GM12874 (cell line): ENCODE measurements around the gene GOLGA3.

Source experiments
- TF ChIP-seq, protein P1 (sequence below): IDR thresholded peaks from 2 replicates; pipeline ENCODE4 v1.5.1; 2011; ENCODE audit warnings: low read depth, mild to moderate bottlenecking, control low read depth, low read length, moderate library complexity; ENCODE audit not compliant: insufficient read depth

GOLGA3 gene

DNA sequence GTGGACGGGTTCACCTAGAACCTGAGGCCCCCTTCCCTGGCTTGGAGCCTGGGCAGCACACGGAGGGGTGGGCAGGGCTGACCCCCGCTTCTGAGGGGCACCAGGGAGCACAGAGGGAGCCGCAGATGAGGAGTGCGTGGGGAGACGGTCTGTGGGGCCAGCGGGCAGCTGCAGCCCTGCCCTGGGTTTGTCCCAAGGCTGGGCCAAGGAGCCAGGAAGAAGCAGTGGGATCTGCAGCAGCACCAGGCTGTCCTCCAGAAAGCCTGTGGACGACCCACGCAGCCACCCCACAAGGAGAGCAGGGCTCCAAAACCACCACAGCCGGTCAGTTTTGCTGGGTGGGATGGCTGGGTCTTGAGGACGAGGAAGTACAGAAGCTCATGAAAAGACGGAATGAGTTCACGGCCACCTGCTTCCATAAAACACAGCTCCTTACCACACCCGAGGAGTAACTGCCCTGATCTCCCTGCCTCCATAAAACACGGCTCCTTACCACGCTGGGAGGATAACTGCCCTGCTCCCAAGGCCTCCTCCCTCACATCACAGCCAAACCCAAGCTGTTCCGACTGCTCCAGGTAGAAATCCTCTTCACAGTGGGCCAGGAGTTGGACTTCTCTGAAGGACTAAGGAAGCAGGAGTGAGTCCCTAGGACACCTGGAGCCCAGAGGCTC, 9.9 kb upstream of the GOLGA3 start:
- TF ChIP-seq, protein P1, sequence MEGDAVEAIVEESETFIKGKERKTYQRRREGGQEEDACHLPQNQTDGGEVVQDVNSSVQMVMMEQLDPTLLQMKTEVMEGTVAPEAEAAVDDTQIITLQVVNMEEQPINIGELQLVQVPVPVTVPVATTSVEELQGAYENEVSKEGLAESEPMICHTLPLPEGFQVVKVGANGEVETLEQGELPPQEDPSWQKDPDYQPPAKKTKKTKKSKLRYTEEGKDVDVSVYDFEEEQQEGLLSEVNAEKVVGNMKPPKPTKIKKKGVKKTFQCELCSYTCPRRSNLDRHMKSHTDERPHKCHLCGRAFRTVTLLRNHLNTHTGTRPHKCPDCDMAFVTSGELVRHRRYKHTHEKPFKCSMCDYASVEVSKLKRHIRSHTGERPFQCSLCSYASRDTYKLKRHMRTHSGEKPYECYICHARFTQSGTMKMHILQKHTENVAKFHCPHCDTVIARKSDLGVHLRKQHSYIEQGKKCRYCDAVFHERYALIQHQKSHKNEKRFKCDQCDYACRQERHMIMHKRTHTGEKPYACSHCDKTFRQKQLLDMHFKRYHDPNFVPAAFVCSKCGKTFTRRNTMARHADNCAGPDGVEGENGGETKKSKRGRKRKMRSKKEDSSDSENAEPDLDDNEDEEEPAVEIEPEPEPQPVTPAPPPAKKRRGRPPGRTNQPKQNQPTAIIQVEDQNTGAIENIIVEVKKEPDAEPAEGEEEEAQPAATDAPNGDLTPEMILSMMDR: no peak

GRCh38 chr12:132837693-132838409, 9.2 kb upstream of the GOLGA3 start:
- TF ChIP-seq, protein P1: no peak

DNA sequence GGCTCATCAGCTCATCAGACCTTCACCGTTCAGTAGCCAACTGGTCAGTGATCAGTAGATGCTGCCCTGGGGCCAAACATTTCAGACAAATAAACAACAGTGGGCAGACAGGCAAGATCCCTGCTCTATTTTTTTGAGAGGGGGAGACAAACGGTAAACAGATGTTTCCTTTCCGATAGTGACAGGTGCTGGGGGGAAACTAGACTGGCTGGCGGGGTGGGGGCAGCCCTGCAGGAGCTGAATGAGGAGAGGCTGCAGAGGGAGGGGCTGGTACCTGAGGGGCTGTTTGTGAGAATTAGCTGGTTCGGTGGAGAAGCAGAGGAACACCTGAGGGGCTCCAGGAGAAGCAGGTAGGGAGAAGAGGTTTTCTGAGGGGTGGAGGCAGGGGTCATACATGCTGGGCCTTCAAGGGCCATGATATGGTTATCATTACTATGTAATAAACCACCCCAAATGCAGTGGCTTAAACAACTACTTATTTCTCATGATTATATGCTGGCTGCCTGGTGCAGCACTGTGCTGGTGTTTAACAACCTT, 8.2 kb upstream of the GOLGA3 start:
- TF ChIP-seq, protein P1: no peak

DNA sequence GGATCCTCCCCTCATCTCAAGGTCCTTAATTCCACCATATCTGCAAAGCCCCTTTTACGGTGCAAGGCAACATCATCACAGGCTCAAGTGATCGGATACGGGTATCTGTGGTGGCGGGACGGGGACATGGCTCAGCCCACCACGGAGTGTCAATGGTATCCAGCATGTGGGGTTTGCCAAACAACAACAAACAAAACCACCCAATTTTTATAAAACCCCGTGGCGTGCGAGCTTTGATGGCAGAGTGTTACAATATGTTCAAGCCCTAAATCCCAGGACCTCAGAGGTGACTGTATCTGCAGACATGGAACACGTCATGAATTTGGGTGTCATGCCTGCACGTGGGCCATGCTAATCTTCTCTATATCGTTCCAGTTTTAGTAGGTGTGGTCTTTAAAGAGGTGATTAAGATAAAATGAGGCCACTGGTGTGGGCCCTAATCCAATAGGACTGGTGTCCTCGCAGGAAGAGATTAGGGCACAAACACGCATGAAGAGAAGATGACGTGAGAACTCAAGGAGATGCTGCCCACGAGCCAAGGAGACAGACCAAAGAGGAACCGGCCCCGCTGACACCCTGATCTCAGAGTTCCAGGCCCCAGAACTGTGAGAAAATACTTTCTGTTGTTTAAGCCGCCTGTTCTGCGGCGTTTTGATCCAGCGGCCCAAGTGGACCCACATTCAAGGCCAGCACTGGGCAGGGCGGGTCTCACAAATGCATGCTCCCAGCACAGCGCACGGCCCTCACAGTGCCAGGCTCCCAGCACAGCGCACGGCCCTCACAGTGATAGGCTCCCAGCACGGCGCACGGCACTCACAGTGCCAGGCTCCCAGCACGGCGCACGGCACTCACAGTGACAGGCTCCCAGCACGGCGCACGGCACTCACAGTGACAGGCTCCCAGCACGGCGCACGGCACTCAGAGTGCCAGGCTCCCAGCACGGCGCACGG, 6.7 kb upstream of the GOLGA3 start:
- TF ChIP-seq, protein P1: no peak

GRCh38 chr12:132834181-132834711, 5.6 kb upstream of the GOLGA3 start:
- TF ChIP-seq, protein P1: no peak

DNA sequence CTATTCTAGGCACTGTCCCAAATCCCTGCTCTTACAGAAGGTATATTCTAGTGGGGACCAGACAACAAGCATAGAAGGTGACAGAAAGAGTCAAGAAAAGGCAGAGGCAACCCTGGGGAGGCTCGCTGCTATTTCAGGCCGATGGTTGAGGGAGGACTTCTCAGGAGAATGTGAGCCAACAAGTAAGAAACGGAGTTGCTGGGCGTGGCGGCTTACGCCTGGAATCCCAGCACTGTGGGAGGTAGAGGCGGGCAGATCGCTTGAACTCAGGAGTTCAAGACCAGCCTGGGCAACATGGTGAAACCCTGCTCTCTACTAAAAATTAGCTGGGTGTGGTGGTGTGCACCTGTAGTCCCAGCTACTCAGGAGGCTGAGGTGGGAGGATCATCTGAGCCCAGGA, 4.7 kb upstream of the GOLGA3 start:
- TF ChIP-seq, protein P1: no peak

DNA sequence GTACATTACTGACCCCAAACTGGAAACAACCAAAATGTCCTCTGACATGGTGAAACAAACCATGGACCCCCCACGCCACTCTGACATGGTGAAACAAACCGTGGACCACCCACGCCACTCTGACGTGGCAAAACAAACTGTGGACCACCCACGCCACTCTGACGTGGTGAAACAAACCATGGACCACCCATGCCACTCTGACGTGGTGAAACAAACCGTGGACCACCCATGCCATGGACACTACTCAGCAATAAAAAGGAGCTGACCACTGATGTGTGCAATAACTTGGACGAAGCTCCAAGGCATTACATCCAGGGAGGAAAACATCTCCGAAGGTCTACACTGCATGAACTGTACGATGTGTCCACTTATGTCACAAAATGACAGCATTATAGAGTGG, 3.1 kb upstream of the GOLGA3 start:
- TF ChIP-seq, protein P1: no peak
